Activated CD4-positive, alpha-beta T cell treated with anti-CD3 and anti-CD28 coated beads, Interleukin-2, amount 10 ng/mL, durations not matched to agents 7 days and 5 days (primary cell): ENCODE data around the gene GALR1. TPM values are rescaled to one million over a fixed set of nuclear protein-coding genes. Genes with fewer than 3 reads are reported as not detected.
"Not testable (repeated sequence)": the region's sequence is repeated elsewhere in the genome, so short reads cannot be mapped to it uniquely, and the experiment has no call there.

ENCODE experiments used
- CTCF ChIA-PET: fragments of 350-600 bp; sonication (Branson Sonifier 250); formaldehyde crosslinking; loops from one replicate; lab custom pipeline; 2021; ENCODE audit warnings: antibody characterized with exemption; lab: Charles Lee
- POLR2A ChIA-PET: fragments of 350-600 bp; sonication (Branson Sonifier 250); formaldehyde crosslinking; loops from one replicate; lab custom pipeline; 2021; ENCODE audit warnings: antibody characterized with exemption; lab: Charles Lee
- DNase-seq: peaks from one replicate; pipeline ENCODE4 v3.0.0-alpha.2; 2020
- H3K27ac Mint-ChIP-seq: one replicate; pipeline ENCODE4 v1.8.0; 2021; ENCODE audit warnings: mild to moderate bottlenecking, moderate library complexity, mixed read lengths
- H3K27me3 Mint-ChIP-seq: one replicate; pipeline ENCODE4 v1.8.0; 2021; ENCODE audit warnings: mixed read lengths
- H3K36me3 Mint-ChIP-seq: one replicate; pipeline ENCODE4 v1.8.0; 2021; ENCODE audit warnings: low read depth, mixed read lengths
- H3K4me1 Mint-ChIP-seq: one replicate; pipeline ENCODE4 v1.8.0; 2021; ENCODE audit warnings: mixed read lengths
- H3K4me3 Mint-ChIP-seq: one replicate; pipeline ENCODE4 v1.8.0; 2021; ENCODE audit warnings: mild to moderate bottlenecking, moderate library complexity, mixed read lengths
- H3K9me3 Mint-ChIP-seq: one replicate; pipeline ENCODE4 v1.8.0; 2021; ENCODE audit warnings: mixed read lengths
- total RNA-seq, 2 experiments: library from RNA; stranded (reverse); gene quantifications; one replicate each; pipeline ENCODE4 v1.2.3, GENCODE V29; 2021

The GALR1 gene
- total RNA-seq, 2 experiments from 2014 or later: not detected

DNA sequence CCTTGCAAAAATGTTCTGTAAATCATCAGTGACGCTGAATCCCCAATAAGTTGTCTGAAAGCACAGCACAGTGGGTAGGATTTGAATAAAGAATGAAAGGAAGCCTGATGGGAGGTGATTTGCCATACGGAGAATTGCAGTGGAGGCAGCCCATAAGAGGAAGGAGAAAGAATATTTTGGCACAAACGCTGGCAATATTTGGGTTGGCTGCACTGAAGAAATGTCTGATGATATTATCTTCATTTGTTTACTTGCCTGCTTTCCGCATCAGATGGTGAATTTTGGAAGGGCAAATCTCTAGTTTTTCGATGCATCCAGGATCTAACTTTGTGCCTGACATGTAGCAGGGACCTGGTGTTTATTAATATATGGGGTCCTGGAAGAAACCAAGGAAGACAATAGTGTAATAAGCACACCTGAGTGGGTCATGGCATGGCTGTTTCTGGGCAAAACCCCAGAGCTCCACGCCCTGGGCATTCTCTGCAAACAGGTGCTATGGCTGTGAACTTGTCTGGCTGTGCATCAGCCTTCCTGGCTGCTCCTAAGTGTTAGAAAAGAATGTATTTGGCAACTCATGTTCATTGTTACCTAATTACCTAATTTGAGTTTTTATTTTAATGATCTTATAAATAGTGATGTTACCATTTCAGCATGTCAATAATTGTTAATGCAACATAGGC lies 5.9 kb downstream of the GALR1 start:
- H3K4me3 Mint-ChIP-seq: no peak overlapping the region
- H3K4me1 Mint-ChIP-seq: peaks cover 3% of the 10 kb centered on the region
- H3K27me3 Mint-ChIP-seq: peaks cover 60% of the 10 kb centered on the region
- CTCF ChIA-PET: no interaction called here
- no peak for DNase-seq
- peaks cover 6% of the 10 kb centered on the region for H3K9me3 Mint-ChIP-seq
- no peaks in the 10 kb centered on the region for H3K36me3 Mint-ChIP-seq
- POLR2A ChIA-PET: interaction anchor here (0.6 kb wide), 1 partner anchor 18 kb away, joined by 3 read pairs; no protein-coding TSS in a partner anchor
- H3K27ac Mint-ChIP-seq: no peak overlapping the region

DNA sequence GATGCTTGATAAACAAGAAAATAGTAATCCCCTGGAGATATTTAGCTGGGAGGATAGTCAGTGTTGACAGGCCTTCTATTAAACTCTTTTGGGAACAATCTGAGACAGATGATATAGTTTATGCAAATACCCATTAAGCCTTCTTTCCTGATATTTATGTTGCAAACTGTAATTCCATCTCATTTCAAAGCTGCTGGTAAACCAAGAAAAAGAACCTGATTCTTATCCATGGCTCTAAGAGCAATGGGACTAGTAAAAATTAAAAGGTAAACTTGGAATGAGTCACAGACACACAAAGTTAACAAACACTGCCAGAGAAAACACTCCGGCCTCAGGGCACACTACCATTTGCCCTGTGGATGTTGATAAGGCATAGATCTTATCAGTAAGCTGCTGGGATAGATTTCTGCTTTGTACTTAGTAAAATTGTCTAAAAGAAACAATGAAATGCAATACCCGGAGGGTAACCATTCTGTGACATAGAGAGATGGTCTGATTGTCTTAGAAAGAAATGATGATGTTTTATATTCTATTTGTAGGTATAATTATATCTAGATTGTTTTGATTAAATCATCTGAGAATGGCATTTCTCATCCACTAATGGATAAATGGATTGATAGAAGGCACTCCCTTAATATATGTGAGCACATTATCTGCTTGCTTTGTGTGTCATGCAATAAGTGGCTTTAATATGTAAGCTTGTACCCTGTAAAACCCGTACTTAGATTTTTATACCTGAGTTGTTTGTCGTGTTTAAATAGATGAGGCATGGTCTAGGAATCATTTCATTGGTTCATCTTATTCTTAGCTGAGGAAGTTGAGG lies 13.2 kb downstream of the GALR1 start:
- Mint-ChIP-seq H3K27me3 (peaks cover 2% of the 10 kb centered on the region), H3K27ac (no peak overlapping the region), H3K36me3 (no peaks in the 10 kb centered on the region), H3K9me3 (peaks cover 11% of the 10 kb centered on the region), H3K4me1 (no peaks in the 10 kb centered on the region), H3K4me3 (no peak overlapping the region)
- ChIA-PET POLR2A (no interaction called here), CTCF (no interaction called here)
- no peak for DNase-seq

DNA sequence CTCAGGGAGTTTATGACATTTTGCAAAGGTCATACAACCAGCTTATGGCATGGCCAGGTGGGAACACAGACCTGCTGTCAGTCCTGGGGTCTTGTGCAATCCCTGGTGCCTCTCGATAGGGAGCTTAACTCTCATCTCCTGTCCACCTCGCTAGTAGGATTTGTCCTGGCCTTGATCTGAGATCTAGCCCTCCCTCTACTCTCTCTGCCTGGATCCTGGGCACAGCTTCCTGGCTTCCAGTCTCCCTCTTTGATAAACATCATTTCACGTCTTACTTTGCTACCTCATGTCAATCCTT lies 13.8 kb downstream of the GALR1 start:
- H3K4me1 Mint-ChIP-seq: no peaks in the 10 kb centered on the region
- CTCF ChIA-PET: no interaction called here
- peaks cover 1% of the 10 kb centered on the region for H3K27me3 Mint-ChIP-seq

DNA sequence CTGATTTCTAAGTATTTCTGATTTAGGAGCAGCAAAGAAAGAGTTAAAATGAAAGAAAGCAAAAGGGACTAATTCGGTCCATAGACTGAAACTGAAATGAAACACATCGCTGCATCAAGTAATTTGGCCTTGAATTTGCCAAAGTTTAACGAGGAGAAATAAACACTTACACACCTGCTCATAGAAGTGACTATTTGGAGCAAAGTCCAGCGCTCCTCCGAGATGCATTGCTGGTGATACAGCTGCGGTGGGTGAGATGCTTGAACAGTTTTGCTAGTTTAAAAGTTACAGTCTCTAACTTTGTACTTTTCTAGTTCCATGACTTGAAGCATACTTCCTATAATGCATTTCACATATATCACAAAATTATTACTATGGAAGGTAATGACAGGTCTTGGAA lies 18.3 kb downstream of the GALR1 start:
- ChIA-PET POLR2A (no interaction called here), CTCF (no interaction called here)
- Mint-ChIP-seq H3K9me3 (peaks cover 11% of the 10 kb centered on the region), H3K27ac (no peak overlapping the region), H3K4me1 (no peaks in the 10 kb centered on the region), H3K27me3 (peaks cover 30% of the 10 kb centered on the region), H3K4me3 (no peak overlapping the region), H3K36me3 (no peaks in the 10 kb centered on the region)
- DNase-seq: no peak

More for the DNA sequence above, 13.8 kb downstream of the GALR1 start:
- Mint-ChIP-seq H3K4me3 (no peak overlapping the region), H3K36me3 (no peaks in the 10 kb centered on the region), H3K27ac (no peak overlapping the region), H3K9me3 (peaks cover 11% of the 10 kb centered on the region)
- DNase-seq: no peak
- POLR2A ChIA-PET: no interaction called here

GRCh38 chr18:77268456-77268855 lies 18.8 kb downstream of the GALR1 start:
- H3K27me3 Mint-ChIP-seq: peaks cover 30% of the 10 kb centered on the region
- no peak for DNase-seq
- no peaks in the 10 kb centered on the region for H3K36me3 Mint-ChIP-seq
- POLR2A ChIA-PET: no interaction called here
- CTCF ChIA-PET: no interaction called here
- H3K4me1 Mint-ChIP-seq: no peaks in the 10 kb centered on the region
- H3K4me3 Mint-ChIP-seq: no peak overlapping the region
- H3K27ac Mint-ChIP-seq: no peak overlapping the region
- H3K9me3 Mint-ChIP-seq: peaks cover 11% of the 10 kb centered on the region

DNA sequence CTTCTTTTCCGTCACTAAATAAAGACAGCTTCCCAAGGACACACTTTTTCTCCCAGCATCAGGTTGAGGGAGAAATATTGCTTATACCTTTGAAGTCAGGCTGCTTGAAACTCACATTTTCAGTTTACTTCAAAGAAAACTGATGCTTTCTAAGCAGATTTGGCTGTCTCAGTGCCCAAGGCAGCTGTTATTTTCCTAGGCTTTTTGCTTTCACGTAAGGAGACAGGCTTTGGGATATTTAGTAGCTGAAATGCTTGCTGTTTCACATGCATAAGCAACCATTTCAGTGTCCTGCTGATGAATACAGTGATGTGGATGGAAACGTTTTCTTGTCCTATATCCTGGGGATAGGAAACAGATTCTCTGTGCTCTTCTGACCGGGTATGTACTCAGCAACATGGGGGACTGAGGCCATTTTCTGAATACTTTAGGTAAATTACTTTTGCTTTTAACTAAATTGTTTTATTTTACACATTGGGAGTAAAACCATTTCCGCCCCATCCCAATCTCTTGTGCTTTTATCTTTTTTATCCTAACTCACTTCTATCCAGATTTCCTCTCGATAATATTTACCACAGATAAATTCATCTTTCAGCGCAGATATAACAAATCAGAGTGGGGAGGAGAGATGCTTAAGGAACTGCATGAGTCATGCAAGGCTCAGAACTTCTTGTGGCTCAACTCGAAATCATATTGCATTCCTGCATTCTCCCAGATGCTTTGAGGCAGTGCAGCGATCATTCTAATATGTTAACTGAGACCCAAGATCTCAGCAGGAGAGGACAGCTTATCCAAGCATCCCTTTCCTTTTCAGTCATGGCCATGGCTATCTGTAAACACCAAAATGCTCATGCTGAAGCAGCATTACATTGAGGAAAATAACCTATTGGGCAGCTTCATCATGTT lies 22.2 kb downstream of the GALR1 start:
- DNase-seq: no peak
- POLR2A ChIA-PET: no interaction called here
- H3K4me1 Mint-ChIP-seq: no peaks in the 10 kb centered on the region
- CTCF ChIA-PET: no interaction called here
- H3K36me3 Mint-ChIP-seq: no peaks in the 10 kb centered on the region
- H3K4me3 Mint-ChIP-seq: no peak overlapping the region
- H3K27ac Mint-ChIP-seq: no peak overlapping the region
- no peaks in the 10 kb centered on the region for H3K9me3 Mint-ChIP-seq
- peaks cover 30% of the 10 kb centered on the region for H3K27me3 Mint-ChIP-seq

DNA sequence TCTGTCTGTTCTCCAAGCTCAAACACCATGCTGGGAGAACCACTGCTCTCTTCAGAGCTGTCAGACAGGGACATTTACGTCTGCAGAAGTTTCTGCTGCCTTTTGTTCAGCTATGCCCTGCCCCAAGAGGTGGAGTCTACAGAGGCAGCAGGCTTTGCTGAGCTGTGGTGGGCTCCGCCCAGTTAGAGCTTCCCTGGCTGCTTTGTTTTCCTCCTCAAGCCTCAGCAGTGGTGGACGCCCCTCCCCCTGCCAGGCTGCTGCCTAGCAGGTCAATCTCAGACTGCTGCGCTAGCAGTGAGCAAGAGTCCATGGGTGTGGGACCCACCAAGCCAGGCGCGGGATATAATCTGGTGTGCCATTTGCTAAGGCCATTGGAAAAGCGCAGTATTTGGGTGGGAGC lies 41.2 kb downstream of the GALR1 start:
- H3K36me3 Mint-ChIP-seq, H3K4me1 Mint-ChIP-seq, H3K4me3 Mint-ChIP-seq, POLR2A ChIA-PET, DNase-seq, H3K9me3 Mint-ChIP-seq, CTCF ChIA-PET, H3K27ac Mint-ChIP-seq: not testable (repeated sequence)
- H3K27me3 Mint-ChIP-seq: peaks cover 36% of the 10 kb centered on the region

- H3K4me1 Mint-ChIP-seq: no peaks in the 10 kb centered on the region
- CTCF ChIA-PET: no interaction called here
- peaks cover 3% of the 10 kb centered on the region for H3K27me3 Mint-ChIP-seq
- DNase-seq: no peak
- H3K27ac Mint-ChIP-seq: no peak overlapping the region
- POLR2A ChIA-PET: no interaction called here
- H3K9me3 Mint-ChIP-seq: no peaks in the 10 kb centered on the region
- no peaks in the 10 kb centered on the region for H3K36me3 Mint-ChIP-seq
- no peak overlapping the region for H3K4me3 Mint-ChIP-seq
These were observed 48.5 kb downstream of the GALR1 start for GRCh38 chr18:77298172-77298571.

GRCh38 chr18:77299706-77300105 lies 50.1 kb downstream of the GALR1 start:
- ChIA-PET CTCF (no interaction called here), POLR2A (no interaction called here)
- H3K4me1 Mint-ChIP-seq: no peaks in the 10 kb centered on the region
- no peak overlapping the region for H3K4me3 Mint-ChIP-seq
- no peaks in the 10 kb centered on the region for H3K36me3 Mint-ChIP-seq
- H3K27me3 Mint-ChIP-seq: peaks cover 3% of the 10 kb centered on the region
- DNase-seq: no peak
- no peaks in the 10 kb centered on the region for H3K9me3 Mint-ChIP-seq
- H3K27ac Mint-ChIP-seq: no peak overlapping the region

DNA sequence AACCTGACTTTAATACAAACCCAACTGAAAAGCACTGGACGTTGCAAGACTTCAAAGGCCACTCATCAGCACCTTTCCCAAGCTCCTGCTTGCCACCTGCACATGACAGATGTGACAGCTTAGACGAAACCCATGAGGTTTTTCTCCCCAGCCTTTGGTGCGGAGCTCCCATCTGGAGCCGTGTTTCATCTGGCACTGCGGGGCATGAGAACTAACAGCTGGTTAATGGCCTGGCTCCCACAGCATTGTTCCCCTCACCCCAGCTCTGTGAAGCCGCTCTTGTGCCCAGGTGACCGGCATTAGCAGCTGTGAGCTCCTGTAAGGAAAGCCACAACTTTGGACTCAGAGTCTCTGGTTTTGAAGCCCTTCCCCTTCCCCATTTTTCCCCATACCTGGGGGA lies 50.9 kb downstream of the GALR1 start:
- POLR2A ChIA-PET: no interaction called here
- Mint-ChIP-seq H3K27me3 (peaks cover 3% of the 10 kb centered on the region), H3K27ac (no peak overlapping the region), H3K4me3 (no peak overlapping the region), H3K9me3 (no peaks in the 10 kb centered on the region), H3K36me3 (no peaks in the 10 kb centered on the region), H3K4me1 (no peaks in the 10 kb centered on the region)
- CTCF ChIA-PET: interaction anchor here (1.6 kb wide), 1 partner anchor 27 kb away, joined by 3 read pairs; no protein-coding TSS in a partner anchor
- DNase-seq: no peak

DNA sequence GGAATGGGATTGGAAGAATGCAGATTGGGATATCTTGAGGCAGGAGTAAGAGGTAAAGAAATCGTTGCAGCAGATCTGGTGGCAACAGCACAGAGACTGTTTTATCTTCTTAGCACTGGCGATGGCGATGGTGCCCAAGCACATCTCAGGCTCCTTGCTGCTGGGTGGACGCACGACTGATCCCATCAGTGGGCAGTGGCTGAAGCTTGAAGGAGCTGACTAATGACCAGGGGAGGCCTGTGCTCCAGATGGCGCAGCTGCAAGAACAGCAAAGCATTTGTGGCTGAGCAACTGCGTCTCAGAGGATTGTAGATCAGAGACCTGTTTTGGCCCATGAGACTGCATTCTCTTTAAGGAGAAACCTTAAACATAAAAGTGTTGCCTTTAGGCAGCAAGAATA lies 54.6 kb downstream of the GALR1 start:
- H3K27ac Mint-ChIP-seq: no peak overlapping the region
- H3K4me1 Mint-ChIP-seq: no peaks in the 10 kb centered on the region
- no peak overlapping the region for H3K4me3 Mint-ChIP-seq
- H3K9me3 Mint-ChIP-seq: no peaks in the 10 kb centered on the region
- no peaks in the 10 kb centered on the region for H3K36me3 Mint-ChIP-seq
- H3K27me3 Mint-ChIP-seq: peaks cover 2% of the 10 kb centered on the region
- CTCF ChIA-PET: interaction anchor here (0.9 kb wide), 1 partner anchor 503 kb away, joined by 3 read pairs; no protein-coding TSS in a partner anchor
- no peak for DNase-seq
- POLR2A ChIA-PET: no interaction called here

DNA sequence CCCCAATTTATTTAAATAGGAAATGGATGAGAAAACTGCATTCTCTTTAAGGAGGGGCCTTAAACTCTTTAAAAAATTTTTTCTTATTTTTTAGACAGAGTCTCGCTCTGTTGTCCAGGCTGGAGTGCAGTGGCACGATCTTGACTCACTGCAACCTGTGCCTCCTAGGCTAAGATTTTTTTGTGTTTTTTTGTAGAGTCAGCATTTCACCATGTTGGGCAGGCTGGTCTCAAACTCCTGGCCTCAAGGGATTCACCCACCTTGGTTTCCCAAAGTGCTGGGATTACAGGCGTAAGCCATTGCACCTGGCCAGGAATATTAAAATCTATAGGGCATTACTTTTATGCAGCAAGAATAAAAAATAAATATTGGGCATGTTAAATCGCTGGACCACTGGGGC lies 56.0 kb downstream of the GALR1 start:
- no peak overlapping the region for H3K4me3 Mint-ChIP-seq
- no peak for DNase-seq
- no peak overlapping the region for H3K27ac Mint-ChIP-seq
- CTCF ChIA-PET: no interaction called here
- POLR2A ChIA-PET: no interaction called here
- H3K4me1 Mint-ChIP-seq: no peaks in the 10 kb centered on the region
- H3K36me3 Mint-ChIP-seq: no peaks in the 10 kb centered on the region
- H3K9me3 Mint-ChIP-seq: no peaks in the 10 kb centered on the region
- H3K27me3 Mint-ChIP-seq: peaks cover 4% of the 10 kb centered on the region

GRCh38 chr18:77308216-77308615 lies 58.6 kb downstream of the GALR1 start:
- ChIA-PET CTCF (no interaction called here), POLR2A (no interaction called here)
- Mint-ChIP-seq H3K4me3 (no peak overlapping the region), H3K36me3 (no peaks in the 10 kb centered on the region), H3K4me1 (no peaks in the 10 kb centered on the region), H3K27ac (no peak overlapping the region), H3K9me3 (no peaks in the 10 kb centered on the region), H3K27me3 (peaks cover 4% of the 10 kb centered on the region)
- DNase-seq: no peak
